Measurements from ENCODE around the gene CNTNAP2. TPM values are rescaled to one million over a fixed set of nuclear protein-coding genes. Genes with fewer than 3 reads are reported as not detected.

The CNTNAP2 gene
- total RNA-seq, 3 donors from 2014 or later (not counting 1 experiment from before 2014, with no cell fraction given), result 0.18 to 1.1 TPM; not detected in 1

GRCh38 chr7:147605323-147605722, 1488.7 kb downstream of the CNTNAP2 start:
- H3K36me3 ChIP-seq (ENCODE audit: control insufficient read depth, insufficient read depth, low read length), result no peaks in the 10 kb centered on the region
- TF ChIP-seq CTCF (IDR thresholded peaks at IDR 0.05), result no peak
- H3K27me3 ChIP-seq (ENCODE audit: control insufficient read depth, insufficient read depth, low read length), result no peaks in the 10 kb centered on the region
- Mint-ChIP-seq H3K27ac (no peak overlapping the region), H3K27me3 (ENCODE audit: low read depth in 2 of 2) (no peaks in the 10 kb centered on the region), H3K4me3 (no peak overlapping the region), H3K9me3 (peaks cover 7 to 18% of the 10 kb centered on the region in 2 donors), H3K4me1 (no peaks in the 10 kb centered on the region), H3K36me3 (no peaks in the 10 kb centered on the region)
- H3K9me3 ChIP-seq (ENCODE audit: control insufficient read depth, insufficient read depth, low read length), result peaks cover 5% of the 10 kb centered on the region
- no peak overlapping the region for H3K27ac ChIP-seq (ENCODE audit: low read length)
- 54% methylated on average over 4 of the region's 4 CpGs for WGBS (ENCODE audit: insufficient coverage)
- no peaks in the 10 kb centered on the region for H3K4me1 ChIP-seq (ENCODE audit: control insufficient read depth, insufficient read depth, low read length)
- no peak overlapping the region for H3K4me3 ChIP-seq (ENCODE audit: low read length)
- DNase-seq, result no peak
- intact Hi-C loops (cut with micrococcal nuclease), result no loop called here
- ATAC-seq, result no peak

- Mint-ChIP-seq H3K4me1 (no peaks in the 10 kb centered on the region), H3K9me3 (peaks cover 5 to 13% of the 10 kb centered on the region in 2 donors), H3K36me3 (no peaks in the 10 kb centered on the region), H3K27ac (no peak overlapping the region), H3K27me3 (ENCODE audit: low read depth in 2 of 2) (no peaks in the 10 kb centered on the region), H3K4me3 (no peak overlapping the region)
- H3K27me3 ChIP-seq (ENCODE audit: control insufficient read depth, insufficient read depth, low read length), result no peaks in the 10 kb centered on the region
- 74% methylated on average over 5 of the region's 5 CpGs for WGBS (ENCODE audit: insufficient coverage)
- peaks cover 5% of the 10 kb centered on the region for H3K9me3 ChIP-seq (ENCODE audit: control insufficient read depth, insufficient read depth, low read length)
- no peak overlapping the region for H3K27ac ChIP-seq (ENCODE audit: low read length)
- intact Hi-C loops (cut with micrococcal nuclease), result no loop called here
- H3K4me1 ChIP-seq (ENCODE audit: control insufficient read depth, insufficient read depth, low read length), result no peaks in the 10 kb centered on the region
- DNase-seq (no peak), ATAC-seq (no peak)
- H3K4me3 ChIP-seq (ENCODE audit: low read length), result no peak overlapping the region
- no peak for TF ChIP-seq CTCF (IDR thresholded peaks at IDR 0.05)
- no peaks in the 10 kb centered on the region for H3K36me3 ChIP-seq (ENCODE audit: control insufficient read depth, insufficient read depth, low read length)
Measured at GRCh38 chr7:147607157-147607800, 1490.7 kb downstream of the CNTNAP2 start.

GRCh38 chr7:147611431-147611830, 1494.8 kb downstream of the CNTNAP2 start:
- ATAC-seq, result no peak
- peaks cover 5% of the 10 kb centered on the region for H3K9me3 ChIP-seq (ENCODE audit: control insufficient read depth, insufficient read depth, low read length)
- Mint-ChIP-seq H3K9me3 (peaks cover 4 to 18% of the 10 kb centered on the region in 2 donors), H3K27me3 (ENCODE audit: low read depth in 2 of 2) (no peaks in the 10 kb centered on the region), H3K4me3 (no peak overlapping the region), H3K27ac (no peak overlapping the region), H3K4me1 (no peaks in the 10 kb centered on the region), H3K36me3 (no peaks in the 10 kb centered on the region)
- intact Hi-C loops (cut with micrococcal nuclease), result no loop called here
- H3K4me1 ChIP-seq (ENCODE audit: control insufficient read depth, insufficient read depth, low read length), result no peaks in the 10 kb centered on the region
- no CpG with 5 or more reads among the region's 1 CpG for WGBS (ENCODE audit: insufficient coverage)
- no peak overlapping the region for H3K4me3 ChIP-seq (ENCODE audit: low read length)
- H3K27ac ChIP-seq (ENCODE audit: low read length), result no peak overlapping the region
- no peak for DNase-seq
- no peaks in the 10 kb centered on the region for H3K36me3 ChIP-seq (ENCODE audit: control insufficient read depth, insufficient read depth, low read length)
- TF ChIP-seq CTCF (IDR thresholded peaks at IDR 0.05), result no peak
- no peaks in the 10 kb centered on the region for H3K27me3 ChIP-seq (ENCODE audit: control insufficient read depth, insufficient read depth, low read length)

GRCh38 chr7:147635288-147635687, 1518.7 kb downstream of the CNTNAP2 start:
- H3K4me1 ChIP-seq (ENCODE audit: control insufficient read depth, insufficient read depth, low read length), result no peaks in the 10 kb centered on the region
- peaks cover 14 to 15% of the 10 kb centered on the region in 2 donors for H3K9me3 Mint-ChIP-seq
- no peaks in the 10 kb centered on the region for H3K9me3 ChIP-seq (ENCODE audit: control insufficient read depth, insufficient read depth, low read length)
- no peaks in the 10 kb centered on the region for H3K36me3 ChIP-seq (ENCODE audit: control insufficient read depth, insufficient read depth, low read length)
- H3K36me3 Mint-ChIP-seq, result peaks cover 2% of the 10 kb centered on the region
- TF ChIP-seq CTCF (IDR thresholded peaks at IDR 0.05), result no peak
- no peaks in the 10 kb centered on the region for H3K4me1 Mint-ChIP-seq
- 66% methylated on average over 2 of the region's 3 CpGs for WGBS (ENCODE audit: insufficient coverage)
- intact Hi-C loops (cut with micrococcal nuclease), result no loop called here
- no peak overlapping the region for H3K27ac ChIP-seq (ENCODE audit: low read length)
- H3K4me3 Mint-ChIP-seq, result no peak overlapping the region
- DNase-seq (no peak), ATAC-seq (no peak)
- H3K27me3 Mint-ChIP-seq (ENCODE audit: low read depth in 2 of 2), result no peaks in the 10 kb centered on the region
- no peak overlapping the region for H3K27ac Mint-ChIP-seq
- no peaks in the 10 kb centered on the region for H3K27me3 ChIP-seq (ENCODE audit: control insufficient read depth, insufficient read depth, low read length)
- no peak overlapping the region for H3K4me3 ChIP-seq (ENCODE audit: low read length)

Measured in natural killer cell (primary cell).